ENCODE results near the gene ANKIB1.

Gene ANKIB1

GRCh38 chr7:92206672-92207071 lies 39.1 kb upstream of the ANKIB1 start:
- H3K4me3 ChIP-seq (replicated peaks; ENCODE audit: insufficient read depth, low read length) = no peak overlapping the region
- no peaks in the 10 kb centered on the region for H3K27me3 ChIP-seq (ENCODE audit: insufficient read depth, poor library complexity, severe bottlenecking)
- TF ChIP-seq CTCF (IDR thresholded peaks at IDR 0.05; ENCODE audit: insufficient read depth, low read length) (no peak), POLR2AphosphoS5 (IDR thresholded peaks at IDR 0.05; ENCODE audit: low read depth) (no peak), SPI1 (IDR thresholded peaks at IDR 0.05; ENCODE audit: borderline replicate concordance, low read depth) (no peak), GABPA (IDR thresholded peaks at IDR 0.05; ENCODE audit: low read depth) (no peak), REST (IDR thresholded peaks at IDR 0.05; ENCODE audit: insufficient replicate concordance, low read depth) (no peak)
- no peak overlapping the region for H3K27ac ChIP-seq (replicated peaks)
- DNase-seq (ENCODE audit: low read depth in 1 of 2, low spot score in 1 of 2) = no peak

GRCh38 chr7:92221766-92222165 lies 24.0 kb upstream of the ANKIB1 start:
- no peak overlapping the region for H3K4me3 ChIP-seq (replicated peaks; ENCODE audit: insufficient read depth, low read length)
- TF ChIP-seq SPI1 (IDR thresholded peaks at IDR 0.05; ENCODE audit: borderline replicate concordance, low read depth) (no peak), GABPA (IDR thresholded peaks at IDR 0.05; ENCODE audit: low read depth) (no peak), POLR2AphosphoS5 (IDR thresholded peaks at IDR 0.05; ENCODE audit: low read depth) (no peak), REST (IDR thresholded peaks at IDR 0.05; ENCODE audit: insufficient replicate concordance, low read depth) (no peak), CTCF (IDR thresholded peaks at IDR 0.05; ENCODE audit: insufficient read depth, low read length) (no peak)
- DNase-seq (ENCODE audit: low read depth in 1 of 2, low spot score in 1 of 2) = no peak
- H3K27me3 ChIP-seq (ENCODE audit: insufficient read depth, poor library complexity, severe bottlenecking) = no peaks in the 10 kb centered on the region
- no peak overlapping the region for H3K27ac ChIP-seq (replicated peaks)

- H3K27ac ChIP-seq (replicated peaks) = no peak overlapping the region
- no peak for DNase-seq (ENCODE audit: low read depth in 1 of 2, low spot score in 1 of 2)
- TF ChIP-seq POLR2AphosphoS5 (IDR thresholded peaks at IDR 0.05; ENCODE audit: low read depth) (no peak), CTCF (IDR thresholded peaks at IDR 0.05; ENCODE audit: insufficient read depth, low read length) (no peak), GABPA (IDR thresholded peaks at IDR 0.05; ENCODE audit: low read depth) (no peak), SPI1 (IDR thresholded peaks at IDR 0.05; ENCODE audit: borderline replicate concordance, low read depth) (no peak), REST (IDR thresholded peaks at IDR 0.05; ENCODE audit: insufficient replicate concordance, low read depth) (no peak)
- no peak overlapping the region for H3K4me3 ChIP-seq (replicated peaks; ENCODE audit: insufficient read depth, low read length)
- no peaks in the 10 kb centered on the region for H3K27me3 ChIP-seq (ENCODE audit: insufficient read depth, poor library complexity, severe bottlenecking)
These were observed 18.8 kb upstream of the ANKIB1 start for GRCh38 chr7:92226981-92227380.

Measured in HL-60 (cell line).